SK-N-MC (cell line): ENCODE measurements around the gene ZKSCAN1.

Experiments
- EZH2 ChIP-seq: fragments of 200-600 bp; sonication (generic); IDR thresholded peaks from one replicate; pipeline ENCODE4 v1.6.1; 2017; ENCODE audit warnings: antibody characterized with exemption
- POLR2AphosphoS5 ChIP-seq: IDR thresholded peaks from 2 replicates; pipeline ENCODE4 v1.6.1; 2012; ENCODE audit warnings: mild to moderate bottlenecking, low read depth, low read length, borderline replicate concordance

DNA sequence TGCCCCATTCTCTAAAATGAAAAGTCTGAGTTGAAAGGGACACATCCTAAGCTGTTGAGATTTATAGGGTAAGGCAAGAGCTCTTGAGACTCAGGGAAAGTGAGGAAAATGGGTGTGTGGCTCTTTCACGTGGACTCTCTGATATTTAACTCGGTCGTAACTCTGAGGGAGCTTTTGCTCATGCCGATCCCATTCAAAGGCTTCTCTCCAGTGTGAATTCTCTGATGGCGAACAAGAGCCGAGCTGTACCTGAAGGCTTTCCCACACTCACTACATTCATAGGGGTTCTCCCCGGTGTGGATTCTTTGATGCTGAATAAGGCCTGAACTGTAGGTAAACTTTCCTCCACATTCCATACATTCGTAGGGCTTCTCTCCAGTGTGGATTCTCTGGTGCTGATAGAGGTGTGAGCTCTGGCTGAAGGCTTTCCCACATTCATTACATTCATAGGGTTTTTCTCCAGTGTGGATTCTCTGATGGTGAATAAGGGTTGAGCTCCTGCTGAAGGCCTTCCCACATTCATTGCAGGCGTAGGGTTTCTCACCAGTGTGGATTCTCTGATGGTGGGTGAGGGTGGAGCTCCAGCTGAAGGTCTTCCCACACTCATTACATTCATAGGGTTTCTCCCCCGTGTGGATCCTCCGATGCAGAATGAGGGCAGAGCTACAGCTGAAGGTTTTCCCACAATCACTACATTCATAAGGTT, 55.8 kb downstream of the ZKSCAN1 start:
- no peak; the same call in 1 of the 2 replicates for TF ChIP-seq POLR2AphosphoS5
- TF ChIP-seq EZH2: no peak
